ENCODE data around the gene MAGEA8. TPM values are rescaled to one million over a fixed set of nuclear protein-coding genes. Genes with fewer than 3 reads are reported as not detected.
"Not testable (repeated sequence)": the region's sequence is repeated elsewhere in the genome, so short reads cannot be mapped to it uniquely, and the experiment has no call there.

Gene MAGEA8, protein sequence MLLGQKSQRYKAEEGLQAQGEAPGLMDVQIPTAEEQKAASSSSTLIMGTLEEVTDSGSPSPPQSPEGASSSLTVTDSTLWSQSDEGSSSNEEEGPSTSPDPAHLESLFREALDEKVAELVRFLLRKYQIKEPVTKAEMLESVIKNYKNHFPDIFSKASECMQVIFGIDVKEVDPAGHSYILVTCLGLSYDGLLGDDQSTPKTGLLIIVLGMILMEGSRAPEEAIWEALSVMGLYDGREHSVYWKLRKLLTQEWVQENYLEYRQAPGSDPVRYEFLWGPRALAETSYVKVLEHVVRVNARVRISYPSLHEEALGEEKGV
- total RNA-seq, result not detected in 2 replicates

DNA sequence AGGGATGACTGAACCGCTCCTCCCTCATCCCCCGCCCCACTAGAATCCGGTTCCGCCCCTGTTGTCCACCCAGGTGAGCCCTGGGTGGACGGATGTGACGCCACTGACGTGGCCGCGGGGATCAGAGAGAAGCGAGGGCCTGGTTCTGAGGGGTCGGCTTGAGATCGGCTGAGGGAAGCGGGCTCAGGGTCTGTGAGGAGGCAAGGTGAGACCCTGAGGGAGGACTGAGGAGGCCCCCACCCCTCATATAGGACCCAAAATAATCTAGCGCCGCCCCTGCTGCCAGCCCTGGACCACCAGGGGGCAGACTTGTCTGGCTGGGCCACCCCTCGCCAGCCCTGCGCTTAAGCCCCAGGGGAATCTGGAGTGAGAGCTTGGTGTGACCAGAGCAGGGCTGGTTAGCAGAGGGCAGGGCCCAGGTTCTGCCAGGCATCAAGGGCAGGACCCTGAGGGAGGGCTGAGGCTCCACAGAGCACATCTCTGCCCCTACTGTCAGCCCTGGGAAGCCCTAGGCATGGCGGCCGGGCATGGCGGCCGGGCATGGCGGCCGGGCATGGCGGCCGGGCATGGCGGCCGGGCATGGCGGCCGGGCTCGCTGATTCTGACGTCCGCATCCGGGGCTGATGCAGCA is at the start of gene MAGEA8:
Gene MAGEA8, plus strand, starts transcription at position 103 of the 631 bp plus-strand sequence. CDS start 3,090 bp downstream, outside the sequence.
- DNase-seq (ENCODE audit: low read depth in 2 of 2), result no peak

DNA sequence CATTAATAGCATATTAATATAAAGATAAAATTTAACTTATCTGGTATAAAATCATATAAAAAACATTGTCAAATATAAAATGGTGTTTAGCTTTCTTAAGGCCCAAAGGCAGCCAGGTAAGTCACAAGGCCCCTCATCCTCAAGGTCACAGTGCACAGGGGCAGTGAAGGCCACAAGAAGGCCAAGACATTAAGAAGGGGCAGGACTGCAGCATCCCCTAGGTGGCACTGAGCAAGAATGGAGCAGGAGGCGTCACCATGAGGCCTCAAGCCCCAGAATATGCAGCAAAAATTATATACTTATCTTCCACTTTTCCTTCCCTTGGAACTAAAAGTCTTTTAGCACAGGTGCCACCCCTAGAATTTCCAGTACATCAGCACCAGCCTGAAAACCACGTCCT is 49.5 kb upstream of the MAGEA8 start:
- DNase-seq (ENCODE audit: low read depth in 2 of 2), result no peak

DNA sequence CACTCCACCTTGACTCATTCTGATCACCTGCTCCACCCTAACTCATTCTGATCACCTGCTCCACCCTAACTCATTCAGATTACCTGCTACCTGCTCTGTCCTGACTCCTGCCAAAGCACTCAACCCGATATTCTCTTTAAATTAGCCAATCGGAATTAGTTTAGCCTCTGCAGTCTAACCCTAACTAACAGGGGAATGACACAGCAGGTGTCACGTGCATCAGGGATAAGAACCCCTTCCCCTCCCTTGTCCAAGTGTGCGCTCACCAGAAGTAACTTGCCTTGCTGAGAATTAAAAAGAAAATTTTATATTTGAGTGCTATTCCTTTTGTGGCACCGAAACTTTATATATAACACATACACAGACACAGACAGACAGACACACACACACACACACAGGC is 44.3 kb upstream of the MAGEA8 start:
- not testable (repeated sequence) for DNase-seq (ENCODE audit: low read depth in 2 of 2)

GRCh38 chrX:149837167-149837566 is 43.8 kb upstream of the MAGEA8 start:
- no peak for DNase-seq (ENCODE audit: low read depth in 2 of 2)

DNA sequence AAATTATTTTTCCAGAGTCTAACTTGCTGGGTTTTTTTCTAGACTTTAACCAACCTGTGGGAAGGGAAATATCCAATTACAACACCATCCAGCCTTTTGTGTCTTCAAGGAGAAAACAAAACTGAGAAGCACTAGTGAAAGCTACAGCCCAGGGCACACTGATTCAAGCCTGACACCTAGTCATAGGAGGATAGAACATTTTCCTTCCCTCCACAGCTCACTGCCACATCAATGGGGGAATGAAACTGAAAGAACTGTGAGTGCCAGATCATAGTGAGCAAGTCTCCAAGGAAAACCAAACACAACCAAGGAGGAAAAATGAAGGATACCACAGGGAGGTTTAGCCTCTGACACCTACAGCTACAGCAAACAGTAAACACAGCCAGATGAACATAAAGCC is 43.3 kb upstream of the MAGEA8 start:
- no peak for DNase-seq (ENCODE audit: low read depth in 2 of 2)

- DNase-seq (ENCODE audit: low read depth in 2 of 2), result no peak
These were observed 39.1 kb upstream of the MAGEA8 start for GRCh38 chrX:149841929-149842328.

DNA sequence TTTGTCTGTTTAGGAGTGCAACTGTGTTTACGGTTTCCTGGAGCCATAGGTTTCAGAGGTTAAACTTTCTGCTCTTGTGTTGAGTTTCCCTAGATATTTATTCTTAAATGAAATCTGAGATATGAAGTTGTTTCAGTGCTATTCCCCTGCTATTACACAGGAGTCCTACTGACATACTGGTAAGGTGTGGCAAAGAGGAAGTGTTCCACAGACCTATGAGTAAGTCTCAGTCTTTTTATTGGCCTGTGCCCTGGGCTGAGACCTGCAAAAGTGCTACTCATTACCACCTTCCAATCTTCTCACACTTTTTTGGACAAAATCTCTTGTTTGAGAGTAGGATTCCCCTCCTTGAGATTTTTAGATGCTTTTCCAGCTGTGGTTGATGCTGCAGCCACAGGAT is 35.6 kb upstream of the MAGEA8 start:
- no peak for DNase-seq (ENCODE audit: low read depth in 2 of 2)

GRCh38 chrX:149846789-149847188 is 34.2 kb upstream of the MAGEA8 start:
- DNase-seq (ENCODE audit: low read depth in 2 of 2), result no peak

GRCh38 chrX:149848855-149849254 is 32.1 kb upstream of the MAGEA8 start:
- no peak for DNase-seq (ENCODE audit: low read depth in 2 of 2)

DNA sequence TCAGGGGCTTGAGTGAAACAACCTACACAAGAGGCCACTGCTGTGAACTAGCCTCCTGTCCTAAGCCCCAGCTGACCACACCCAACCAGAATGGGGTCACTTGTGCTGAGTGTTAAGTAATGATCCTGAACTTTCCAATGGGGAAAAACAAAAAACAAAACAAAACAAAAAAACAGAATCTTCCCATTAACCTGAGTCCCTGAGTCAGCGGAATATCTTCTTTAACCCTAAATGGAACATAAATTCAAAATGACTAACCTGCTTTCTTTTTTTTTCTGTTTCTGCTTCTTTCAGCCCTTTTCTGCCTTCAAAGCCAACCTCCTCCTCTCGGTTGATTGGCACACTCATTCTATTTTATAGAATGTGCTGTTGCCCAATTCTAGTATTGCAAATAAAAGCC is 31.2 kb upstream of the MAGEA8 start:
- no peak for DNase-seq (ENCODE audit: low read depth in 2 of 2)

DNA sequence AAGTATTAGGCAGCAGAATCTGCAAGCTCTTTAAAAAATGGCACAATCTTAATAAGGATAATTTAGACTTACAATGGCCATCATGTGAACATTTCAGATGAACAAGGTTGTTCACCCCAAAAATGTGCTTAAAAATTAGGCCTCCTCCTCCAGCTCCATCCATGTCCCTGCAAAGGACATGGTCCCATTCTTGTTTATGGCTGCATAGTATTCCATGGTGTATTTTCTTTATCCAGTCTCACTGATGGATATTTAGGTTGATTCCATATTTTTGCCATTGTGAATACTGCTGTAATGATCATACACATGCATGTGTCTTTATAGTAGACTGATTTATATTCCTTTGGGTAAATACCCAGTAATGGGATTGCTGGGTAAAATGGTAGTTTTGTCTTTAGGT is 29.1 kb upstream of the MAGEA8 start:
- DNase-seq (ENCODE audit: low read depth in 2 of 2), result no peak

GRCh38 chrX:149853925-149854324 is 27.1 kb upstream of the MAGEA8 start:
- no peak for DNase-seq (ENCODE audit: low read depth in 2 of 2)

DNA sequence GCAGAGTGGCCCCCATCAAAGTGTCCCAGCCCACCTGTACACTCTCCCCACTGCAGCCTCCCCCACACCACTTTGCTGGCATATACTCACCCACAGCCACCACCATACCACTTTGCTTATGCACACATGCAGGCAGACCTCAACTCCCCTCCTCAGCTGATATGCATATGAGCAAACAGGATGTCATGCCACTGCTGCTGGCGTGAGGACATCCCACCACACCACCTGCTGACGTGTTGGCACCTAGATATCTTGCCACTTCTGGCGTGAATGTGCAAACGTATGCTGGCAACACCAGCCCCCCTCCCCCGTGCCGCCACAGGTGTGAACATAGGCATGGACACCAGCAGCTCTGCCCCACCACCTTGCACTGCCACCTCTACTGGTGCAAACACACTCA is 22.4 kb upstream of the MAGEA8 start:
- no peak for DNase-seq (ENCODE audit: low read depth in 2 of 2)

DNA sequence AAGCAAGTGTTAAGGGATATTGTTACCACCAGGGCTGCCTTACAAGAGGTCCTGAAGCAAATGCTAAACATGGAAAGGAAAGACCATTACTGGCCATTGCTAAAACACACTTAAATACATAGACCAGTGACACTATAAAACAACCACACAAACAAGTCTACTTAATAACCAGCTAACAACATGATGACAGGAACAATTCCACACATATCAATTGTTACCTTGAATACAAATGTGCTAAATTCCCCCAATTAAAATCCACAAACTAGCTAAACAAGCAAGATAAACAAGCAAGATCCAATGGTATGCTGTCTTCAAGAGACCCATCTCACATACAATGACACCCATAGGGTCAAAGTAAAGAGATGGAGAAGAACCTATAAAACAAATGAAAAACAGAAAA is 20.5 kb upstream of the MAGEA8 start:
- DNase-seq (ENCODE audit: low read depth in 2 of 2), result no peak

DNA sequence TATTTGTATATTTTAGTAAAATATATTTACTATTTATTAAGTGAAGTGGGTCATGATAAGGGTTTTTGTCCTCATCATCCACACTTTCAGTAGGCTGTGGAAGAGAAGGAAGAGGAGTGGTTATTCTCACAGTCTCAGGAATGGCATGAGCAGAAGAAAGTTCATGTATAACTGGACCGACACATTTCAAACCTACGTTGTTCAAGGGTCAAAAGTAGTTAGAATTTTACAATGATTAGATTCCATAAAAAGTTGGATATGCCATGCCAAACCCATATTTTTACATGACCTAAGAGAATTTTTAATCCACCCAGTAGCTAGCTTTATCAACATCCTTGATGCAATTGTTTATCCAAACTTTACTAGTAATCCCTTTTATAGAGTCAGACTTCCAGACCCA is 15.6 kb upstream of the MAGEA8 start:
- DNase-seq (ENCODE audit: low read depth in 2 of 2), result no peak

- no peak for DNase-seq (ENCODE audit: low read depth in 2 of 2)
These were observed 13.5 kb upstream of the MAGEA8 start for GRCh38 chrX:149867488-149867887.

DNA sequence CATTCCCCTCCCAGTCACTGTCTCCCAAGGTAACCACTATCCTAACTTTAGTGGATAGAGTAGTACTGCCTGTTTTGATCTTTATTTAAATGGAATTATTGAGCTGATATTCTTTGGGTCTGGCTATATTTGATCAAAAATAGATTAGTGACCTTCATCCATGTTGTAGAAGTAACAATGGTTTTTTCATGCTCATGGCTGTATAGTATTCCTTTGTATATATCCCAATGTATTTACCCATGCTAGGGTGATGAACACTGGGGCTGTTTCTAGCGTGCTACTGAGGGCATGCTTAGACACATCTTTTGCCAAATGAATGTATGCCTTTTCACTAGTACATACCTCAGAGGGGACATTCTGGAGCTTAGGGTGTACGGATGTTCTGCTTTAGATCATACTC is 10.1 kb upstream of the MAGEA8 start:
- DNase-seq (ENCODE audit: low read depth in 2 of 2), result no peak

DNA sequence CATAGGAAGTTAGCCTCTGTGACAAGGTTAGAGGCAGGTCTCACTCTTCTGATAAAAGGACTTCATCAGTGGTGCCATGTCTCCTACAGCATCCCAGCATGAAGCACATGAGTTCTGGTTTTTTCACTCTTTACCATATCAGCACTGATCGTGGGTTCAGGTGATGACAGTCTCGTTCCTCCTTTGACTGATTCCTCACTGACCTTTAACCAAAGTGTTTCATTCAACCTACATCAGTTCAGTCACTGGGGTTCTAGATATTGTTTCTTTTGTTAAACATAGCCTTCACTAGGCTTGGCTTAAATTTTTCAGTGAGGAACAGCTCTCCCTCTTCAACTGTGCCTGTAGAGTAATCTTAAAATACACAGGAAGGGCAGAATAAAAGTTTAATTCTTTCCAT is 9.6 kb upstream of the MAGEA8 start:
- no peak for DNase-seq (ENCODE audit: low read depth in 2 of 2)

DNA sequence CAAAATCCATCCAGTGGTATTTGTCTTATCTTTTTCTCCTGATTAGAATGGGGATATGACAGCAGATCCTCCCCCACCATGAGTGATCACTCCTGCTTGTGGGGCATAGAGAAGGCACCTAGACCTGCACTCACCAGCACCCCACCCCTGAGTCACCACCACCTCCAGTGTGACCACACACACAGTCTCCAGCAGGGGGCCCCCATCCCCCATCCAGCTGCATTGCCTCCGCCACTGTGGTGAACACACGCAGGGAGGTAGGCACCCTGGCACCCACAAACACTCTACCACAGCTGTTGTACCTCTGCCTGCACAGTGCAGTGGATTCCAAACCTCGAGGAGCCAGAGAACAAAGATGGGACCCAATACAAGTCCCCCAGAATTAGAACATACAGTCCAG is 9.0 kb upstream of the MAGEA8 start:
- peak; percentile 1 to 17 for DNase-seq (ENCODE audit: low read depth in 2 of 2)

GRCh38 chrX:149877157-149877556 is 3.8 kb upstream of the MAGEA8 start:
- no peak for DNase-seq (ENCODE audit: low read depth in 2 of 2)

DNA sequence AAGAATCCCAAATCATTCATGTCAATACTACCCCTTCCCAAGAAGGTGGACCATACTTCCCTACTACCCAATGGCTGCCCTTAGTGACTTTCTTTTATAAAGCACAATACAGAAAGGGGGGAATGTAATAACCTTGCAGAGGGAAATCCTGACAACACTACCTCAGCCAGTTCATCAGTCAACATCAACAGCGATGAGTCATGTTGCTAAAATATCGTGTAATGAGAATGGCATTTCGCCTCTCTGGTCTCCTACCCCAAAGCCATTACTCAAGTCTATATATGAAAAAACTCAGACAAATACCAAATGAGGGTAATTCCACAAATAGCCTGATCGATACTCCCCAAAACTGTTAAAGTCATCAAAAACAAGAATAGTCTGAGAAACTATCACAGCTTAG is 3.3 kb upstream of the MAGEA8 start:
- no peak for DNase-seq (ENCODE audit: low read depth in 2 of 2)

- not testable (repeated sequence) for DNase-seq (ENCODE audit: low read depth in 2 of 2)
These were observed 9.8 kb downstream of the MAGEA8 start for GRCh38 chrX:149890828-149891227.

GRCh38 chrX:149898554-149898953 is 17.6 kb downstream of the MAGEA8 start:
- no peak for DNase-seq (ENCODE audit: low read depth in 2 of 2)
